HEK293 (cell line): ENCODE results near the gene REG3A.

ENCODE experiments used
- CTCF ChIA-PET: fragments of 350-600 bp; formaldehyde crosslinking; extraction: SDS; loops from one replicate; lab custom pipeline; 2021; ENCODE audit warnings: antibody characterized with exemption; lab: Yijun Ruan, JAX
- POLR2A ChIA-PET: fragments of 300-600 bp; formaldehyde crosslinking; extraction: SDS; loops from one replicate; lab custom pipeline; 2020; ENCODE audit warnings: antibody characterized with exemption, inconsistent platforms; lab: Yijun Ruan, JAX
- H3K27ac ChIP-seq: fragments of 200-500 bp; sonication (Bioruptor generic); 2 replicates; pipeline ENCODE4 v1.5.1; 2014; ENCODE audit warnings: low read depth, low read length, control low read depth, inconsistent platforms; ENCODE audit errors: extremely low read depth
- H3K36me3 ChIP-seq, 2 experiments: fragments of 200-500 bp in 1 of 2; sonication (Bioruptor generic) in 1 of 2; 1 replicate in 1 of 2; 2 replicates in 1 of 2; pipeline ENCODE4 v1.5.1; 2014 to 2017; ENCODE audit warnings: inconsistent platforms in 2 of 2, low read length in 2 of 2; ENCODE audit not compliant: control insufficient read depth in 2 of 2, insufficient read depth in 1 of 2
- H3K4me1 ChIP-seq: fragments of 200-500 bp; sonication (Bioruptor generic); 2 replicates; pipeline ENCODE4 v1.5.1; 2014; ENCODE audit warnings: mild to moderate bottlenecking, low read length, inconsistent platforms; ENCODE audit not compliant: control insufficient read depth, insufficient read depth
- H3K4me3 ChIP-seq: 2 replicates; pipeline ENCODE4 v1.5.1; 2011; ENCODE audit warnings: low read depth, mild to moderate bottlenecking, control low read depth, low read length, moderate library complexity
- H3K9me3 ChIP-seq: fragments of 200-500 bp; sonication (Bioruptor generic); 2 replicates; pipeline ENCODE4 v1.5.1; 2014; ENCODE audit warnings: low read depth, low read length, inconsistent platforms; ENCODE audit not compliant: control insufficient read depth, insufficient read depth
- EGR2 ChIP-seq: fragments of 450-650 bp; formaldehyde crosslinking; IDR thresholded peaks from 2 replicates; pipeline ENCODE4 v1.5.1; 2016; ENCODE audit warnings: low read depth, missing biosample characterization, missing genetic modification characterization
- GLI2 ChIP-seq: fragments of 450-650 bp; formaldehyde crosslinking; IDR thresholded peaks from 2 replicates; pipeline ENCODE4; 2017; ENCODE audit warnings: missing biosample characterization, missing genetic modification characterization, low read depth, borderline replicate concordance
- GLIS2 ChIP-seq: fragments of 450-650 bp; formaldehyde crosslinking; IDR thresholded peaks from 2 replicates; pipeline ENCODE4 v1.5.1; 2016; ENCODE audit warnings: missing biosample characterization, missing genetic modification characterization
- KLF8 ChIP-seq: fragments of 450-650 bp; formaldehyde crosslinking; IDR thresholded peaks from 2 replicates; pipeline ENCODE4 v1.5.1; 2016; ENCODE audit warnings: missing biosample characterization, missing genetic modification characterization
- PRDM1 ChIP-seq: fragments of 450-650 bp; formaldehyde crosslinking; IDR thresholded peaks from 2 replicates; pipeline ENCODE4; 2016; ENCODE audit warnings: missing biosample characterization, missing genetic modification characterization
- RBAK ChIP-seq: fragments of 450-650 bp; formaldehyde crosslinking; IDR thresholded peaks from 2 replicates; pipeline ENCODE4 v1.5.1; 2016; ENCODE audit warnings: missing biosample characterization, missing genetic modification characterization
- YY1 ChIP-seq: fragments of 450-650 bp; formaldehyde crosslinking; IDR thresholded peaks from 2 replicates; pipeline ENCODE4 v1.5.1; 2018; ENCODE audit warnings: missing biosample characterization, missing genetic modification characterization
- ZBTB1 ChIP-seq: fragments of 450-650 bp; formaldehyde crosslinking; IDR thresholded peaks from 2 replicates; pipeline ENCODE4 v1.5.1; 2016; ENCODE audit warnings: missing biosample characterization, missing genetic modification characterization
- ZBTB48 ChIP-seq: fragments of 450-650 bp; formaldehyde crosslinking; IDR thresholded peaks from 2 replicates; pipeline ENCODE4 v1.5.1; 2016; ENCODE audit warnings: missing biosample characterization, missing genetic modification characterization
- ZFP69B ChIP-seq: fragments of 450-650 bp; formaldehyde crosslinking; IDR thresholded peaks from 2 replicates; pipeline ENCODE4 v1.5.1; 2016; ENCODE audit warnings: missing biosample characterization, missing genetic modification characterization
- ZNF112 ChIP-seq: fragments of 450-650 bp; formaldehyde crosslinking; IDR thresholded peaks from 2 replicates; pipeline ENCODE4 v1.5.0; 2017; ENCODE audit warnings: missing biosample characterization, missing genetic modification characterization
- ZNF157 ChIP-seq: fragments of 450-650 bp; formaldehyde crosslinking; IDR thresholded peaks from 2 replicates; pipeline ENCODE4 v1.5.1; 2016; ENCODE audit warnings: missing biosample characterization, missing genetic modification characterization
- ZNF335 ChIP-seq: fragments of 450-650 bp; formaldehyde crosslinking; conservative IDR thresholded peaks from 2 replicates; pipeline ENCODE4 v1.5.1; 2016; ENCODE audit warnings: missing biosample characterization, missing genetic modification characterization
- ZNF354C ChIP-seq: fragments of 450-650 bp; formaldehyde crosslinking; IDR thresholded peaks from 2 replicates; pipeline ENCODE4 v1.5.1; 2016; ENCODE audit warnings: missing biosample characterization, missing genetic modification characterization, low read depth, borderline replicate concordance
- ZNF362 ChIP-seq: fragments of 450-650 bp; formaldehyde crosslinking; IDR thresholded peaks from 2 replicates; pipeline ENCODE4 v1.5.1; 2016; ENCODE audit warnings: missing biosample characterization, missing genetic modification characterization
- ZNF394 ChIP-seq: fragments of 450-650 bp; formaldehyde crosslinking; IDR thresholded peaks from 2 replicates; pipeline ENCODE4 v1.5.1; 2016; ENCODE audit warnings: missing biosample characterization, missing genetic modification characterization, mild to moderate bottlenecking, moderate library complexity, borderline replicate concordance
- ZNF473 ChIP-seq: fragments of 450-650 bp; formaldehyde crosslinking; IDR thresholded peaks from 2 replicates; pipeline ENCODE4 v1.5.1; 2017; ENCODE audit warnings: missing biosample characterization, missing genetic modification characterization
- ZNF548 ChIP-seq: fragments of 450-650 bp; formaldehyde crosslinking; IDR thresholded peaks from 2 replicates; pipeline ENCODE4 v1.5.1; 2016; ENCODE audit warnings: missing biosample characterization, missing genetic modification characterization
- ZNF600 ChIP-seq: fragments of 450-650 bp; formaldehyde crosslinking; IDR thresholded peaks from 2 replicates; pipeline ENCODE4 v1.5.1; 2016; ENCODE audit warnings: missing biosample characterization, missing genetic modification characterization
- ZNF610 ChIP-seq: fragments of 450-650 bp; formaldehyde crosslinking; IDR thresholded peaks from 2 replicates; pipeline ENCODE4 v1.5.1; 2016; ENCODE audit warnings: missing biosample characterization, missing genetic modification characterization, borderline replicate concordance
- ZNF677 ChIP-seq: fragments of 450-650 bp; IDR thresholded peaks from 2 replicates; pipeline ENCODE4 v1.5.0; 2018; ENCODE audit warnings: missing biosample characterization, mild to moderate bottlenecking, missing genetic modification characterization, moderate library complexity
- ZNF837 ChIP-seq: fragments of 450-650 bp; formaldehyde crosslinking; IDR thresholded peaks from 2 replicates; pipeline ENCODE4 v1.5.1; 2016; ENCODE audit warnings: missing biosample characterization, missing genetic modification characterization
- TF ChIP-seq, protein P1 (sequence below): fragments of 450-650 bp; formaldehyde crosslinking; IDR thresholded peaks from 2 replicates; pipeline ENCODE4 v1.5.1; 2016; ENCODE audit warnings: missing biosample characterization, missing genetic modification characterization

The REG3A gene

GRCh38 chr2:79139423-79139822 lies 20.1 kb downstream of the REG3A start (continued):
- TF ChIP-seq, protein P1, sequence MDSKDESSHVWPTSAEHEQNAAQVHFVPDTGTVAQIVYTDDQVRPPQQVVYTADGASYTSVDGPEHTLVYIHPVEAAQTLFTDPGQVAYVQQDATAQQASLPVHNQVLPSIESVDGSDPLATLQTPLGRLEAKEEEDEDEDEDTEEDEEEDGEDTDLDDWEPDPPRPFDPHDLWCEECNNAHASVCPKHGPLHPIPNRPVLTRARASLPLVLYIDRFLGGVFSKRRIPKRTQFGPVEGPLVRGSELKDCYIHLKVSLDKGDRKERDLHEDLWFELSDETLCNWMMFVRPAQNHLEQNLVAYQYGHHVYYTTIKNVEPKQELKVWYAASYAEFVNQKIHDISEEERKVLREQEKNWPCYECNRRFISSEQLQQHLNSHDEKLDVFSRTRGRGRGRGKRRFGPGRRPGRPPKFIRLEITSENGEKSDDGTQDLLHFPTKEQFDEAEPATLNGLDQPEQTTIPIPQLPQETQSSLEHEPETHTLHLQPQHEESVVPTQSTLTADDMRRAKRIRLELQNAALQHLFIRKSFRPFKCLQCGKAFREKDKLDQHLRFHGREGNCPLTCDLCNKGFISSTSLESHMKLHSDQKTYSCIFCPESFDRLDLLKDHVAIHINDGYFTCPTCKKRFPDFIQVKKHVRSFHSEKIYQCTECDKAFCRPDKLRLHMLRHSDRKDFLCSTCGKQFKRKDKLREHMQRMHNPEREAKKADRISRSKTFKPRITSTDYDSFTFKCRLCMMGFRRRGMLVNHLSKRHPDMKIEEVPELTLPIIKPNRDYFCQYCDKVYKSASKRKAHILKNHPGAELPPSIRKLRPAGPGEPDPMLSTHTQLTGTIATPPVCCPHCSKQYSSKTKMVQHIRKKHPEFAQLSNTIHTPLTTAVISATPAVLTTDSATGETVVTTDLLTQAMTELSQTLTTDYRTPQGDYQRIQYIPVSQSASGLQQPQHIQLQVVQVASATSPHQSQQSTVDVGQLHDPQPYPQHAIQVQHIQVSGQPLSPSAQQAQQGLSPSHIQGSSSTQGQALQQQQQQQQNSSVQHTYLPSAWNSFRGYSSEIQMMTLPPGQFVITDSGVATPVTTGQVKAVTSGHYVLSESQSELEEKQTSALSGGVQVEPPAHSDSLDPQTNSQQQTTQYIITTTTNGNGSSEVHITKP (tag by site-specific recombination) = no peak
- no peak for TF ChIP-seq ZNF394 (tag by site-specific recombination)
- TF ChIP-seq ZBTB1 = no peak
- no peak for TF ChIP-seq RBAK (tag by site-specific recombination)
- no peak for TF ChIP-seq EGR2 (tag by site-specific recombination)
- TF ChIP-seq ZNF610 (tag by site-specific recombination) = no peak
- no peak for TF ChIP-seq YY1 (tag by site-specific recombination)

- no peaks in the 10 kb centered on the region for H3K4me1 ChIP-seq
- H3K9me3 ChIP-seq = no peaks in the 10 kb centered on the region
- ChIA-PET POLR2A (no interaction called here), CTCF (no interaction called here)
- no peaks in the 10 kb centered on the region for H3K36me3 ChIP-seq
- no peak overlapping the region for H3K4me3 ChIP-seq
- TF ChIP-seq GLI2 = no peak
- no peak for TF ChIP-seq ZNF473 (tag by site-specific recombination)
- no peak for TF ChIP-seq KLF8
- no peak for TF ChIP-seq YY1 (tag by site-specific recombination)
- TF ChIP-seq ZNF600 (tag by site-specific recombination) = no peak
- no peak for TF ChIP-seq GLIS2 (tag by site-specific recombination)
- TF ChIP-seq ZNF677 (tag by site-specific recombination) = no peak
- TF ChIP-seq ZNF610 (tag by site-specific recombination) = no peak
- TF ChIP-seq ZBTB48 (tag by site-specific recombination) = no peak
- TF ChIP-seq ZNF335 (tag by site-specific recombination) = no peak
- TF ChIP-seq ZNF362 (tag by site-specific recombination) = no peak
- no peak for TF ChIP-seq ZNF837
- no peak for TF ChIP-seq ZNF112 (tag by site-specific recombination)
- no peak for TF ChIP-seq ZNF354C (tag by site-specific recombination)
- no peak for TF ChIP-seq ZNF548 (tag by site-specific recombination)
- TF ChIP-seq ZNF157 = no peak
- no peak overlapping the region for H3K27ac ChIP-seq
Observed at GRCh38 chr2:79138385-79138784, 21.2 kb downstream of the REG3A start.

- CTCF ChIA-PET = interaction anchor here (0.7 kb wide), 1 partner anchor 133 kb away, joined by 3 read pairs; no protein-coding TSS in a partner anchor
- Histone ChIP-seq H3K4me1 (no peaks in the 10 kb centered on the region), H3K4me3 (no peak overlapping the region), H3K27ac (no peak overlapping the region), H3K9me3 (no peaks in the 10 kb centered on the region), H3K36me3 (no peaks in the 10 kb centered on the region)
- TF ChIP-seq ZFP69B (tag by site-specific recombination) (no peak), PRDM1 (no peak), ZNF354C (tag by site-specific recombination) (no peak)
- POLR2A ChIA-PET = no interaction called here
Observed at GRCh38 chr2:79131687-79132086, 27.9 kb downstream of the REG3A start.
